Measurements from ENCODE around the gene HIPK3.

HIPK3 gene

GRCh38 chr11:33390944-33391892 lies 134.0 kb downstream of the HIPK3 start:
- ATAC-seq (ENCODE audit: low read depth) = no peak
- no peak overlapping the region for H3K27ac ChIP-seq (ENCODE audit: poor library complexity, severe bottlenecking)

GRCh38 chr11:33391893-33392251 lies 134.7 kb downstream of the HIPK3 start:
- Histone ChIP-seq H3K9me3 (ENCODE audit: severe bottlenecking) (no peaks in the 10 kb centered on the region), H3K27ac (ENCODE audit: poor library complexity, severe bottlenecking) (no peak overlapping the region), H3K4me1 (ENCODE audit: insufficient read depth, poor library complexity, severe bottlenecking) (no peaks in the 10 kb centered on the region), H3K27me3 (ENCODE audit: insufficient read depth, poor library complexity, severe bottlenecking) (no peaks in the 10 kb centered on the region), H3K36me3 (ENCODE audit: low read depth) (no peaks in the 10 kb centered on the region), H3K4me3 (ENCODE audit: severe bottlenecking) (no peak overlapping the region)
- TF ChIP-seq, protein P1, sequence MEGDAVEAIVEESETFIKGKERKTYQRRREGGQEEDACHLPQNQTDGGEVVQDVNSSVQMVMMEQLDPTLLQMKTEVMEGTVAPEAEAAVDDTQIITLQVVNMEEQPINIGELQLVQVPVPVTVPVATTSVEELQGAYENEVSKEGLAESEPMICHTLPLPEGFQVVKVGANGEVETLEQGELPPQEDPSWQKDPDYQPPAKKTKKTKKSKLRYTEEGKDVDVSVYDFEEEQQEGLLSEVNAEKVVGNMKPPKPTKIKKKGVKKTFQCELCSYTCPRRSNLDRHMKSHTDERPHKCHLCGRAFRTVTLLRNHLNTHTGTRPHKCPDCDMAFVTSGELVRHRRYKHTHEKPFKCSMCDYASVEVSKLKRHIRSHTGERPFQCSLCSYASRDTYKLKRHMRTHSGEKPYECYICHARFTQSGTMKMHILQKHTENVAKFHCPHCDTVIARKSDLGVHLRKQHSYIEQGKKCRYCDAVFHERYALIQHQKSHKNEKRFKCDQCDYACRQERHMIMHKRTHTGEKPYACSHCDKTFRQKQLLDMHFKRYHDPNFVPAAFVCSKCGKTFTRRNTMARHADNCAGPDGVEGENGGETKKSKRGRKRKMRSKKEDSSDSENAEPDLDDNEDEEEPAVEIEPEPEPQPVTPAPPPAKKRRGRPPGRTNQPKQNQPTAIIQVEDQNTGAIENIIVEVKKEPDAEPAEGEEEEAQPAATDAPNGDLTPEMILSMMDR (IDR thresholded peaks at IDR 0.05; ENCODE audit: poor library complexity, severe bottlenecking) = no peak
- DNase-seq (ENCODE audit: low spot score) = no peak
- ATAC-seq (ENCODE audit: low read depth) = no peak

More at GRCh38 chr11:33390944-33391892, 134.0 kb downstream of the HIPK3 start:
- Histone ChIP-seq H3K4me1 (ENCODE audit: insufficient read depth, poor library complexity, severe bottlenecking) (no peaks in the 10 kb centered on the region), H3K9me3 (ENCODE audit: severe bottlenecking) (no peaks in the 10 kb centered on the region), H3K36me3 (ENCODE audit: low read depth) (no peaks in the 10 kb centered on the region), H3K4me3 (ENCODE audit: severe bottlenecking) (no peak overlapping the region), H3K27me3 (ENCODE audit: insufficient read depth, poor library complexity, severe bottlenecking) (no peaks in the 10 kb centered on the region)
- DNase-seq (ENCODE audit: low spot score) = no peak
- TF ChIP-seq, protein P1 (IDR thresholded peaks at IDR 0.05; ENCODE audit: poor library complexity, severe bottlenecking) = no peak

DNA sequence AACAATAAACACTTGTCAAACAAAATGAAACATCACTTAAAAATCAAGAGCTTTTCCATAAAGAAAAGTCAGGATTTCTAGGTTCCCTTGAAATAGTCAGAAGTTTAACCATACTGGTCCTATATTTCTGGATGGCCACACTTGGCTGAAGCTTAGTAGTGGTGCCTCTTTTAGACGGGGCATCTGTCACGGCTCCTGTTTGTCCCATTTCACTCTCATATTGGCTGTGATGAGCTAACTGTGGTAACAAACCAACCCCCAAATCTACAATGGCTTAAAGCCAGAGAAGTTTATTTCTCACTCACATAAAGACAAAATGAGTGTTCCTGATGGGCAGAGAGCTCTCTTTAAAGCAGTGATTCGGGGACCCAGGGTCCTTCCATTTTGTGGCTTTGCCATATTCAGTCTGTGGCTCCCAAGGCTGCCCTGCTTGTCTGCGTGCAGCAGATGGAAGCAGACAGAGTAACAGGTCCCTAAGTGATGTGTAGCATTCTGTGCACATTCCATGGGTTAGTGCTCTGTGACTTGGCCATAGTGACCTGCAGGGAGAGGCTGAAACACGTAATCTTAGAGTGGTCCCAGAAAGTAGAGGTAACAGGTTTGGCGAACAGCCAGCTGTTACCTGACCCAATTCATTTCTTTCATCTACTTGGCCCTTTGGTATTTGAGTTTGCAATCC lies 137.4 kb downstream of the HIPK3 start:
- TF ChIP-seq, protein P1 (IDR thresholded peaks at IDR 0.05; ENCODE audit: poor library complexity, severe bottlenecking) = no peak
- Histone ChIP-seq H3K27ac (ENCODE audit: poor library complexity, severe bottlenecking) (no peak overlapping the region), H3K27me3 (ENCODE audit: insufficient read depth, poor library complexity, severe bottlenecking) (no peaks in the 10 kb centered on the region), H3K36me3 (ENCODE audit: low read depth) (no peaks in the 10 kb centered on the region; the same call in 1 of the 2 replicates), H3K9me3 (ENCODE audit: severe bottlenecking) (no peaks in the 10 kb centered on the region), H3K4me1 (ENCODE audit: insufficient read depth, poor library complexity, severe bottlenecking) (no peaks in the 10 kb centered on the region), H3K4me3 (ENCODE audit: severe bottlenecking) (no peak overlapping the region)
- DNase-seq (ENCODE audit: low spot score) (no peak), ATAC-seq (ENCODE audit: low read depth) (no peak)

- Histone ChIP-seq H3K27me3 (ENCODE audit: insufficient read depth, poor library complexity, severe bottlenecking) (no peaks in the 10 kb centered on the region), H3K36me3 (ENCODE audit: low read depth) (no peaks in the 10 kb centered on the region; the same call in 1 of the 2 replicates), H3K4me1 (ENCODE audit: insufficient read depth, poor library complexity, severe bottlenecking) (no peaks in the 10 kb centered on the region), H3K27ac (ENCODE audit: poor library complexity, severe bottlenecking) (no peak overlapping the region), H3K9me3 (ENCODE audit: severe bottlenecking) (no peaks in the 10 kb centered on the region), H3K4me3 (ENCODE audit: severe bottlenecking) (no peak overlapping the region)
- TF ChIP-seq, protein P1 (IDR thresholded peaks at IDR 0.05; ENCODE audit: poor library complexity, severe bottlenecking) = no peak
- ATAC-seq (ENCODE audit: low read depth) (no peak), DNase-seq (ENCODE audit: low spot score) (no peak)
These were observed 139.2 kb downstream of the HIPK3 start for GRCh38 chr11:33396361-33396760.

All from RWPE2 (cell line).